Measurements from ENCODE around the gene CHRNG.

DNA sequence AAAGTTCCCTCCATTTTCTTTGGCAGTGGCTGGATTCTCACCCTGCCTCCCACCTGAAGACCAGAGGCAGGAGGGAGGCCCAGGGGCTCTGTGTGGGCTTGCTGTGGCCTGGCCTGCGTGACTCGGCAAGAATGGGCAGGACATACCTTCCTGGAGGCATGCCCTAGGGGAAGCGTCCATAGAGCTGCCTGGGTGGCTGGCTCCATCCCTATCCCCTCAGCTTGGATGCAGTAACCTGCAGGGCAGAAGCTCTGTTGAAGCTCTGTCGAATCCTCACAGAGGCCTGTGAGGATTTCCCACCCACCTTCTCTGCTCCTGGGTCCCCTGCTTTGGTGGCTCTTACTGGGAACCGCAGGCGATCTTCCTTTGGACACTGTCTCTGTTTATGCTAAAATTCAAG is 20.6 kb upstream of the CHRNG start:
- TF ChIP-seq, protein P1, sequence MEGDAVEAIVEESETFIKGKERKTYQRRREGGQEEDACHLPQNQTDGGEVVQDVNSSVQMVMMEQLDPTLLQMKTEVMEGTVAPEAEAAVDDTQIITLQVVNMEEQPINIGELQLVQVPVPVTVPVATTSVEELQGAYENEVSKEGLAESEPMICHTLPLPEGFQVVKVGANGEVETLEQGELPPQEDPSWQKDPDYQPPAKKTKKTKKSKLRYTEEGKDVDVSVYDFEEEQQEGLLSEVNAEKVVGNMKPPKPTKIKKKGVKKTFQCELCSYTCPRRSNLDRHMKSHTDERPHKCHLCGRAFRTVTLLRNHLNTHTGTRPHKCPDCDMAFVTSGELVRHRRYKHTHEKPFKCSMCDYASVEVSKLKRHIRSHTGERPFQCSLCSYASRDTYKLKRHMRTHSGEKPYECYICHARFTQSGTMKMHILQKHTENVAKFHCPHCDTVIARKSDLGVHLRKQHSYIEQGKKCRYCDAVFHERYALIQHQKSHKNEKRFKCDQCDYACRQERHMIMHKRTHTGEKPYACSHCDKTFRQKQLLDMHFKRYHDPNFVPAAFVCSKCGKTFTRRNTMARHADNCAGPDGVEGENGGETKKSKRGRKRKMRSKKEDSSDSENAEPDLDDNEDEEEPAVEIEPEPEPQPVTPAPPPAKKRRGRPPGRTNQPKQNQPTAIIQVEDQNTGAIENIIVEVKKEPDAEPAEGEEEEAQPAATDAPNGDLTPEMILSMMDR (IDR thresholded peaks at IDR 0.05): no peak
- TF ChIP-seq POLR2A (IDR thresholded peaks at IDR 0.05): no peak
- TF ChIP-seq POLR2AphosphoS5 (IDR thresholded peaks at IDR 0.05): no peak
